GM21381 (cell line): ENCODE results near the gene THADA.
A peak's percentile ranks its signal among the peaks of the same experiment; 100 is the strongest.
"Not testable (repeated sequence)": the region's sequence is repeated elsewhere in the genome, so short reads cannot be mapped to it uniquely, and the experiment has no call there.

Experiments used
- ATAC-seq: cut with Tn5 transposase; IDR thresholded peaks from one replicate; pipeline ENCODE4 v1.9.1; 2021; ENCODE audit warnings: mild to moderate bottlenecking, moderate library complexity; ENCODE audit not compliant: unreplicated experiment

THADA gene

DNA sequence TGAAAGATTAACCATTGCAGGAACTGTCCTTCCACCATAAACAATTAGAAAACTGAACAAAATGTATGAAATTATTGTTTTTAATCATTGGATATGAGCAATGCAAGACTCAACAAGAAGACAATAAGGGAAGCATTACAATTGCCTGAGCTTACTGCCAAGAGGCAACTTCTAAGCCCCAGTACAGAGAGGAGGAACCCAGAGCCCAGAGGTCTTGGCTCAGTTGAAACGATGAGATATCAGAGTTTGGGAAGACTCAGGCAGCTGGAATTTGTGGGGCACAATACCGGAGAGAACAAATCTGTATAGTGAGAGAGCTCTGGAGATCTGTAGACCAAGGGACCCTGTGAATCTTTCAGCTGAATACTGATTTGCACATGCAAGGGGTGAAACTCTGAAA is 288.8 kb downstream of the THADA start:
- no peak for ATAC-seq

DNA sequence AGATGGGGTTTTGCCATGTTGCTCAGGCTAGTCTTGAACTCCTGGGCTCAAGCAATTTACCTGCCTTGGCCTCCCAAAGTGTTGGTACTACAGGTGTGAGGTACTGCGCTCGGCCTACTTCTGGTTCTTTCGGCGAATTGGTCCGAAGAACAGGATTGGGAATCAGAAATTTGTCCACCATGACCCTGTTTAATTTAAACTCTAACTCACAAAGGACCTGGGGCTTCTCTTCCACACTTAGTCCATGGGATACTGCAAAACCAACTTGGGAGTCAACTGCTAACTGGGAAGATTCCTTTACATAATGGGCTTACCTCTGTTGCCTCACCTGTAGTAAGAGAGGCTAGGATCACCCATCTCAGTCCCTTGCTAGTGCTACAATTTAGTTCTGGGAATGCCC is 289.6 kb downstream of the THADA start:
- no peak for ATAC-seq

DNA sequence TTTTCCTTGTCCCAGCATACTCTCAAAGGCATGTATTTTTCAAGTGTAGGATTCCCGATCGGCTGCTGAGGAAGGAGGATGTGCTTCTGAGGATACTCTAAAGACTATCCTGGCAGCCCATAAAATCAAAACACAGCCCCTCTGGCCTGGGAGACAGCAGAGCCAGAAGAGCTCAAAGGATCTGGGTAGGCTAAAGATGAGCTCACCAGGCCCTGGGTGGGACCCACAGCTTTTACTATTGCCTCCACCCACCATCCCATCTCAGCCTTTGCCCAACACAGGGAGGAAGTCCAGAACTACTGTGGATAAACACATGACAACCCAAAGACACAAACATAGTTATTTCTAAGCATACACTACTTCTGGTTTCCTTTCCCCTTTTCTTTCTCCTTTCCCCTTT is 290.3 kb downstream of the THADA start:
- ATAC-seq = no peak

DNA sequence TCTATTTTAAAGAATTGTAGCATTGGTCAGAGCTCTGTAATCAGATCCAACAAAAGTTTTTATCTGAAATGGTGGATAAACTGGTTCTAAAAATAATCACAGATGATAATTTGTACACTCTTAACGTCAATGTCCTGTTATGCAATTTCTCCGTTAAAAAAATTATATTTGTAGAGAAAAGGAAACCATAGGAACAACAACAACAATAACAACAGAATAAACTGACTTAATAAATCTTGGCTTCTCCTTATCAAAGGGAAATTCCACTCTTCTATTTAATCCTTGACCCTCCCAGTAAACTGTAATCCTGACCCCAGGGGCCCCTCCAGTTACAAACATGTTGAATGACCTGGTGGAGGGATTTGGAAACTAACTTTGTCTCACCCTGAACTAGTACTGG is 290.8 kb downstream of the THADA start:
- ATAC-seq = no peak

DNA sequence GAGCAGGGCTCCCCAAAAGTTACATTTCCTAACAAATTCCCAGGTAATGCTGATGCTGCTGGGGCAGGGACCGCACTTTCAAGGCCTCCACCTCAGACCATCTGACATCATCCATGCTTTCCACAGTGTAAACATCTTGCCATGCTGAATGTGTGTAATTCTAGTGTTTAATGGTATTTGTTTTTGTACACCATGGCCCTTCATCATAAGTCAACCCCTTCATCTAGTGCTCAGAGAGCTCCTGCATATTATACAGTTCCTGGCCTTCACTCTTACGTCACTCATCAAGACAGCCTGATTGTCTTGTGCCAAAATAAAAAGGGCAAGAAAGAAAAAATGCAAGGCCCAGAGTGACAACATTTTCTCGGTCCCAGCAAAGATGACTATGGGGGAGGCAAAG is 291.9 kb downstream of the THADA start:
- ATAC-seq = no peak

DNA sequence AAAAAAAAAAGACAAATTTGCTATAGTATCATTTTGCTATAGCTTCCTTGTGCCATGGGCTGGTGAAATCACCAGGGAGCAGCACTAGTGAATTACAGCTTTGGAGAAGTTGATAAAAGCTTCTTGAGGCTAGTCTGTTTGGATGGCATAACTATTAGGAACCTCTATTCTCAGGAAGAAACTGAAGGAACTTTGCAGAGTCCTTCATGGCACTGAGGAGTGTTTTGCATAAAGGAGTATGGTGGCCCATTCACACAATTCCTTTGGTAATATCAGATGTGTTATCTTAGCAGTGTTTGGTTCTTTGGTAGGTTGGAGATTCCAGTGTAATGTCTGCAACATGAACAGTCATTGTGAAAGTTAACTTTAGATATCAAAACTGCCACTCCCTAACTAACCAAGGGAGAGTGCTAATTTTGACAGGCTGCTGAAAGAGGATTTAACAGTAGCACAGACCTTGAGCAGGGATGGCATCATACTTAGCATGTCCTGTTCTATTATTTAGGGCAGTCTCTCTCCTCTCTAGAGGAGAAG is 292.8 kb downstream of the THADA start:
- no peak for ATAC-seq

DNA sequence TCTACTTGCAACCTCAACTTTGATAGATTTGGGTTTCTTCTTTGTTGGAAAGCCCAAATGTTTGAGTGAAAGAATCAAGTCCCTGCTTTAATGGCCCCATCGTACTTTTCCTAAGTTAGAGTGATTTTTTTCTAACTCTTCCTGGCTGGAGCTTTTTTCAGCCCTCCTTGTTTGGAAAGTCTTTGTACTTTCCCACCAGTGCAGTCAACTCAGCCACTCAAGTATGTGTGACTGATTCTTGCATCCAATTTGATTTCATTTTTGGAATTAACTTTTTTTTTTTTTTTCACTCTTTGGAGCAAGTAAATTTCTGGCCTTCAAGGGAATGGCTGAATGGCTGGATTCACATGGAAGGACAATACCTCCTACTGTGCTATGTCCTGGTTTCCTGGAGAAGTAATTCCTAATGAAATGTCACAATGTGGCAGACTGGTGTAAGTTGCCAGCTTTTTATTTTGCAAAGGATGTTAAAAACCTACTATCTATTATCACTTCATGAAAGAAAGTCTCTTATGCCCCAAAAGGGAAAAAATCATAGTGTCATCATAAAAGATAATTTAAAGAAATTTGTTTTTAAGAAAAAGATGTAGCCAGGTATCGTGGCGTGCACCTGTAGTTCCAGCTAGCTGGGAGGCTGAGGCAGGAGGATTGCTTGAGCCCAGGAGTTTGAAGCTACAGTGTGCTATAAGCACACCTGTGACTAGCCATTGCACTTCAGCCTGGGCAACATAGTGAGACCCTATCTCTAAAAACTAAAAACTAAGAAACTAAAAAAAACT is 293.5 kb downstream of the THADA start:
- no peak for ATAC-seq

DNA sequence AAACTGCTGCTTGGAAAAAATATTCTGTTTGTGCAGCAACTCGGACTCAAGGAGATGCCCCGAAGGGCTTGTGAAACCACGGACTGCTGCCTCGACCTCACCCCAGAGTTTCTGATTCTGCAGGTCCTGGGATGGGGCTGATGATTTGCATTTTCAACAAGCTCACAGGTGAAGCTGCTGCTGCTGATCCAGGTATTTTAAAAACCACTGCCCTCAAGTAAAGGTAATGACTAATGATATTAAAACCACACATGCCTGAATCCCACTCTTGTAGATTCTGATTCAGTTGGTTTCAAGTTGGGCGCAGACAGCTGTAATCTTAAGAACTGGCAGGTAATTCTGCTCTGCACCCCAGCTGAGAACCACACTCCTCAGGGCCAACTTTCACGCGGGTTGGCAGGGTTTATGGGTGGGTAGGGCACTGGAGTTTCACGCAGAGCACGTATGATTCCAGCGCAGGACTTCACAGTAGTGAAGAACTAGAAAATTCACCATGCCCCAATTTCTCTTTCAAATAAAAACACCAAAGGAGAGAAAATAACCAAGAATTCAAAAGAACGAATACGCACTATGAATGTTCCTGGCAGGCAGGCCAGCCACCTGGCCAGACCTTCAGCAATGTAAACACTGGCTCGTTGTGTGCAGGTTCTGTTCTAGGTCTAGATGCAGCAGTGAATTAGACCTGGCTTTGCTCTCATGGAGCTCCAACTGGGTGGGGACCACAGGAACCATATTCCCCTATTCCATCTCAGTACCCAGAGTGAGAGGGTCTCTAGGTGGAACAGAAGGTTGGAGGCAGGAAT is 294.9 kb downstream of the THADA start:
- no peak for ATAC-seq

DNA sequence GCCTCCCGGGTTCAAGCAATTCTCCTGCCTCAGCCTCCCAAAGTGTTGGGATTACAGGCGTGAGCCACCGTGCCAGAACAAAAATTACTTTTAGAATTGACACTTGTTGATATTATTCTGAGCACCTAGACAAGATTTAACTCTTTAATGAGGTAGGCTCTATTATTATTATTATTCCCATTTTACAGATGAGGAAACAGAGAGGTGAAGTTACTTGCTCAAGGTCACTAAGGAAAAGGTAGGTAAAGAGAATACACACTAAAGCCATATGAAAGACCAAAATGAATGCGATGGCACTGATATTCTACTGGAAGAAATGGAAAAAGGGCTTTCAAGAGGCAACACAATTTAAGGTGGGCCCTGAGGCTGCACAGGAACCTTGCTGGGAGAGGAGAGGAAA is 295.6 kb downstream of the THADA start:
- no peak for ATAC-seq

DNA sequence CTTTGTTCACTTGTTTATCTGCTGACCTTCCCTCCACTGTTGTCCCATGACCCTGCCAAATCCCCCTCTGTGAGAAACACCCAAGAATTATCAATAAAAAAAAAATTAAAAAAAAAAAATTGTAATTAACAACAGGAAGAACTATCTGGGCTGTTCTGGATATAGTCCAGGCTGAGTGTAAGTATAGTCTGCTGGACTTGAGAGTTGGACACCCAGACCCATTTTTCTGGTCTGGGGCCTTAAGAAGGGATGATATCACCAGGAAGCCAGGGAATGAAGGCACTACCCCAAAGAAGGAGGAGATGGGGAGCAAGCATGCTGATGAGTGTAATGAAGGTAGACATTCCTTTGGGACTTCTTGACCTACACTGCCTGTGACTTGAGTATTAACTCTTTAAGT is 297.3 kb downstream of the THADA start:
- no peak for ATAC-seq

DNA sequence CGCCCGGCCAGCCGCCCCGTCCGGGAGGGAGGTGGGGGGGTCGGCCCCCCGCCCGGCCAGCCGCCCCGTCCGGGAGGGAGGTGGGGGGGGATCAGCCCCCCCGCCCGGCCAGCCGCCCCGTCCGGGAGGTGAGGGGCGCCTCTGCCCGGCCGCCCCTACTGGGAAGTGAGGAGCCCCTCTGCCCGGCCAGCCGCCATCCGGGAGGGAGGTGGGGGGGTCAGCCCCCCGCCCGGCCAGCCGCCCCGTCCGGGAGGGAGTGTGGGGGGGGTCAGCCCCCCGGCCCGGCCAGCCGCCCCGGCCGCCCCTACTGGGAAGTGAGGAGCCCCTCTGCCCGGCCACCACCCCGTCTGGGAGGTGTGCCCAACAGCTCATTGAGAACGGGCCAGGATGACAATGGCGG is 298.1 kb downstream of the THADA start:
- ATAC-seq = not testable (repeated sequence)

DNA sequence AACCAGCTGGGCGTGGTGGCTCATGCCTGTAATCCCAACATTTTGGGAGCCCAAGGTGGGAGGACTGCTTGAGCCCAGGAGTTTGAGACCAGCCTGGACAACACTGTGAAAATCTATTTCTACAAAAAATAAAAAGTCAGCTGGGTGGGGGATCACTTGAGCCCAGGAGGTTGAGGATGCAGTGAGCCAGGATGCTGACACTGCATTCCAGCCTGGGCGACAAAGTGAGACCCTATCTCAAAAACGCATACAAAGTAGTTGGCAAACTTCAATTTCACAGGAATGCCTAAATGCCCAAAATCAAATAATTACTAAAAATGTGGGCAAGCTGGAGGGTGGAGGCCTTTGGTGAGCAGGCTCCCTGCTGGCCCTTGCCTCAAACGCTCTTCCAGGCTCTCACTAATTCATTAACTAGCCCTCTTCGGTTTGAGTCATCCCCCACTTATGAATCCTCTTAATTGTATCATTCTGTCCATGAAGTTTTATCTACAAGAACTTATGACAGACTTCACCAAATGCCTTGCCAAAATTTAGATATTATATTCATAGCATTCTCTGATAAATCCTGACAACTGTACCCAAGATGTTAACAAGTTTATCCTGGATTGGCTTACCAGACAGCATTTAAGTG is 300.8 kb downstream of the THADA start:
- no peak for ATAC-seq

DNA sequence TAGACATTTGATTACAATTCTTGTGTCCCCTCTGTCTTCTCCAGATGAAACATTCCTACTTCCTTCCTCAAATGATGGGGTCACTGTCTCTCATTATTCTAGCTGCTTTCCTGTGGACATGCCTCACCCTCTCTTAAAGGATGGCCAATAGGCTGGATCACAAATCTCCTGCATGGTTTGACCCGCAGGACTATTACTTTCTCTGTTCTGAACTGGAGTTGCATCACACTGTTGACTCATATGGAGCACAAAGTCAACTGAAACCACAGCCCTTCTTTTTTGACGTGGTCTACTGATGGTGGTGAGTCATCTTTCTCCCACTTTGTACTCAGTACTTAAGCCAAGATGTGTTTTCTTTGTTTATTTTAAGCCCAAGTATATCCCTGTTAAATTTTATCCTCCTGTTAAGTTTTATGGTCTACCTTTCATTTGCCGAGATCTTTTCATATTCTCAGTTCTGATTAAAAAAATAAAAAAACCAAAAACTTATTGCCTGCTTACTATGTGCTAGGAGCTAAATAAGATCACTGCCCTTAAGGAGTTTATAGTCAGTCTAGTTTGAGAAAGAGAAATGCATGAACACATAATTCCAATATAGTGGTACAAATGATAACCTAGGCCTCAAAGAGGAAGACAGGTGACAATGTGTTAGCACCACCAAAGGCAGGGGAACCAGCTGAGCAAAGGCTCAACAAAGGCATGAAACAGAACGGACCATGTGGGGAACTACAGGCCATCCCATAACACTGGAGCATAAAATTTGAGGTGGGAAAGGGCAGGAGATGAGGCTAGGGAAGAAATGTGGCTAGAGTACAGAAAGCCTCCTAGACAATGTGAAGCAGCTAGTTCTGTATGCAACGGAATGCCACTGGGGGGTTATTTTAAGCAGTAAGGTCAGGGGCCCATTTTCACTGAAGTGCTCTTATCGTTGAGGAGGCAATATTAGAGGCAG is 301.8 kb downstream of the THADA start:
- peak; percentile 97 for ATAC-seq

DNA sequence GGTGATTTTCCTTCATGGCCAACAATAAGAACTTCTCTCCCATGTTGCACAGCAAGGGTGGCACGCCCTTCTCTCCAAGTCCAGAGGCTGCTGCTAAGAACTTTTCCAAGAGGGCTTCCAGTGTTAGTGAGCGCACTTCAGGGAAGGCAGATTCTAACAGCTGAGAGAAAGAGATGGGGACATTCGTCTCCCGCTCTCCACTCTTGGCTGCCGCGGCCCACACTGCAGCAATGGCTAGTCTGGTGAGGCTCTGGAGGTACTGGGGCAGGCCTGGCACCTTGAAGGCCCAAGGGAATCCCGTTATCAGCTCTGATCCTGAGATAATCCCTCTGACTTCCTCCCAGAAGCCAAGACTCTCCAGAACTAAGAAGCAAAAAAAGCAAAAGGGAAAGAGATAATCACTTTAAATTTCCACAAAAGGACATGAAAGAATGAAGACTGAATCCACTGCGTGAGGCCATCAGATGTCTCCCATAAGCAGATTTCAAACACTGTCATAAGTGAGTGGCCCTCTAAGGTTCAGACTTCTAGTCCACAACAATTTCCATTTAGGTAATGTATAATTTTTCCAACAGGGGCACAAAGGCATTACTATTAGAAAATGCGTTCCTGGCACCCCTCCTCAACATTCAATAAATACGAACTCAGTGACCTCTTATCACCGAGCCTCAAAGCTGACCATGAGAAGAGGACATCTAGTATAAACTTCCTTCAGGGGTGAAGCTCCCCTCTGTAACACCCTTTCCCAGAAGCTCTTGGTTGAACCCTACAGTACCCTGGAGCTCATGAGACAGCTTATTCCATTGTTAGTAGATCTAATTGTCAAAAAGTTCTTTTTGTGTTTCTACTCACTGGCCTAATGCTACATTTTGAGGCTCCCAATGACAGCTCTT is 302.7 kb downstream of the THADA start:
- ATAC-seq = no peak

DNA sequence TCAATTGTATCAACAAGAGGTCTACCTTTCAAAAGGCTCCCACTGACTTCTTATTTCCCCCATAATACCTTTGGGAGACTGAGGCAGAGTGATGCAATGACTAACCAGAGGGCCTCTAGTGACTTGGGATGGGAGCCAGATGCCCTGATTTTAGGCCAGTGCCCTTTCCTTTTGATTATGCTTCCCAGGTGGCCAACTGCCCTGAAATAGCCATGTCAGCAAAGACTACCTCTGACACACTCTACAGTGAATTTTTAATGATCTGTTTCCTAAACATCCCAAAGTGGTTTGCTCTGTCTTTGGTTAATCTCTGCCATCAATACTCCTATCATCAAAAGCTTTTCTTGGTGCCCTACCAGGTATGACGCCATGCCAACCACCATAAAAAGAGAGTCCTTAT is 303.5 kb downstream of the THADA start:
- ATAC-seq = no peak

DNA sequence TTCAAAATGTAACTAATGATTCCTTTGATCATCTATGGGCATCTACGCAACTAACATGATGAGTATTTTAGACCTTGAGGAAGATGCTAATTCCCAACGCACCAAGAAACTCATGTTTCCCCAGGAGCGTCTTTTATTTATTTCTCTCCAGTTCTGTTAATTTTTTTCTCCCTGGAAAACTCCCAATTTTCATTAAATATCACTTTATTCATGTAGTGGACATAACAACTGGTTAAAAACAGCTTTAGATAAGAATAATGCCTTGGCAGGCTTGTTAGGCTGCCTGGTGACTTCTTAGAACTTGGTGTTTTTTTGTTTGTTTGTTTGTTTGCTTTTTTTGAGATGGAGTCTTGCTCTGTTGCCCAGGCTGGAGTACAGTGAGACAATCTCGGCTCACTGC is 306.5 kb downstream of the THADA start:
- no peak for ATAC-seq

DNA sequence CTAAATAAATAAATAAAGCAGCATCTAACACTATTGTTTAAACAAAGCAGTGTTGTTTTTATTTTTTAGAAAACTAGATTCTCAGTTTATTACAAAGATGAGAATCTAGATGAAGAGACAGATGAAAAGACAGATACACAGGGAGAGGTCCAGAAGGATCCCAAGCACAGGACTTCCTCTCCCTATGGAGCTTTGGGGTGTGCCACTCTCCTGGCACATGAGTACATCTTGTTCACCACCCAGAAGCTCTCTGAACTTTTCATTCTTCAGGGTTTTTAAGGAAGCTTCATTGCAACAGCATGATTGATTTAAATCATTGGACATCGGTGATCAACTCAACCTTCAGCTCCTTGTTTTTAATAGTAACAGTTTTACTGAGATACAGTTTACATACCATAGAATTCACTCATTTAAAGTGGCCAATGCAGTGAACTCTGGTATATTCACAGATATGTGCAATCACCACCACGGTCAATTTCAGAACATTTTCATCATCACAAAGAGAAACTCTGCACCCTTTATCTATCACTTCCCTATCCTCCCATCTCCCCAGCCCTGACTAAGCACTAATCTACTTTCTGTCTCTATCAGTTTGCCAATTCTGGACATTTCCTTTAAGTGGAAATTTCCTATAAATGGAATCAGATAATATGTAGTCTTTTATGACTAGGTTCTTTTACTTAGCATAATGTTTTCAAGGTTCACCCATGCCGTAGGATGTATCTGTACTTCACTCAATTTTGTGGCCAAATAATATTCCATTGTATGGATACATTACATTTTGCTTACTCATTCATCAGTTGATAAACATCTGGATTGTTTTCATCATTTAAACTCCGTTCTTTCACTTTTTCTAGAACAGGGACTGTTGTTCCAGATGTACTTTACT is 307.2 kb downstream of the THADA start:
- ATAC-seq = no peak

DNA sequence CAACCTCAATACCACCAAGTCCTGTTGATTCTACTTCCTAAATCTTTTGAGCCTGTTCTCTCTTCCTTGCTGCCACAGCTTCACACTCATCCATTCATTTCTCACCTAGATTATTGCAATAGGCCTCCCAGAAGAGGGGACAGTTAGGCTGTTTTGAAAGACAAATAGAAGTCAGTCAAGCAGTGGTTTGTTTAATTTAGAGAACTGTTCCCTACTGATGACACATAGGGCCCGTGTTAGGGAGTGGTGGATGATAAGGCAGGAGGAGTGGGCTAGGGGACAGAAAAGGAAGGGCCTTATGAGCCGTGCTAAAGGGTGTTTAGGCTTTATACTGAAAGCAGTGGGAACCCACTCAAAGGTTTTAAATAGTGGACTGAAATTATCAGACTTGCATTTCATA is 309.9 kb downstream of the THADA start:
- no peak for ATAC-seq

DNA sequence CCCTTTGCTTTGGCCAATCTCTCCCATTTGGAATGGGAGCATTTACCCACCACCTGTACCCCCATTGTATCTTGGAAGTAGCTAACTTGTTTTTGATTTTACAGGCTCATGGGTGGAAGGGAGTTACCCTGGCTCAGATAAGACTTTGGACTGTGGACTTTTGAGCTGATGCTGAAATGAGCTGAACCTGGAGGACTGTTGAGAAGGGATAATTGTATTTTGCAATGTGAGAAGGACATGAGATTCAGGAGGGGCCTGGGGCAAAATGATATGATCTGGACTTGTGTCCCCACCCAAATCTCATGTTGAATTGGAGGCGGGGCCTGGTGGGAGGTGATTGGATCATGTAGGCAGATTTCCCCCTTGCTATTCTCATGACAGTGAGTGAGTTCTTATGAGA is 310.9 kb downstream of the THADA start:
- ATAC-seq = no peak
